NCI-H146 (cell line): ENCODE measurements around the gene KCNJ2.

Experiments
- DNase-seq: peaks from one replicate; lab custom pipeline; 2025; lab: John Stamatoyannopoulos, UW

Gene KCNJ2

DNA sequence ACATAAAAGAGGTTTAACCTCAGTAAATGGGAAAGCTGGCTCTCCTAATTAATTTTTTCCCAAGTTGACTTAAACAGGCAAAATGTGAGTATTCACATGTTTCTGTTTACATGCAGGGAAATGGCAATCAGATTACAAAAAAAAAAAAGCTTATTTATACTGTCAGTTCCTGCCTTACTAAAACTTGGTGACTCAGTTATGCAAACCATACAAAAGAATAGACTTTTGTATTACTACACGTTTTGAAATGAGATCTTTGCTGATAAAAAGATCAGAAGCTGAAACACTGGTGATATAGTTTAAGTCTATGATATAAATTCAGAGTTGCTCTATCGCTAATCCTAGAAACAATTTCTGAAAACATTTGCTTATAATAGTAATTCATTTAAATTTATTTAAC, 9.4 kb upstream of the KCNJ2 start:
- no peak for DNase-seq

DNA sequence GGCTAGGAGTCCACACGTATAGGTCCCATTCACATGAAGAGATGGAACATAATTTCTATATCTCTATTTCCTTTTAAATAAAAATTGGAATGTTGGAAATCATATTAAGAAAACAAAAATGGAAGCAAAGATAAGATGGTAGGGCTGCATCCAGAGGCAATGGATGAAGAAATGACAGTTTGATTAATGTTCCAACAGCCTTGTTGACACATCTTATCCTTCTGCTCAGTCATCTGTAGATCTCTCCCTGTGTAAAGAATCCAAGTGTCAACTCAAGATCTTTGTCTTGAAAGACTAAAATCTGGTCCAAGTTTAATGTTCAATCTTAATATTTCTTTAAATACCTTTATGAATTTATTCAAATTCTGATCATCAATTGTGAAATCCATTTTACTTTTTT, 7.8 kb upstream of the KCNJ2 start:
- no peak for DNase-seq

DNA sequence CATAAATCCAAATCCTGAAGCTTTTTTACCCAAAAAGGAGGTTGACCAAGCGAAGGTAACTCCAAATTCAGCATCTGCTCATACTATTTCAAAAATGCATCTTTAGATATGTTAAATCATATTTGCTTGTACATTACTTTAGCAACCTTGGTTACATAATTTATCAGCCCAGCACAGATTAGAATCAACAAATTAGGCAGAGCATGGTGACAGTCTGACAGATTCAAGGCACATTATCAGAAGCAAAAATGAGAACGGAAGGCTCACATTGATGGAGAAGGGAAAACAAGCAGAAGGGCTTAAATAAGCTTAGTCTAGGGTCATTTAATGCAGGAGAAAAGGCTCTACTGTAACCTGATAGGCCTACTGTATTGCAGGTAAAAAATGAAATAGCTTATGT, 3.9 kb upstream of the KCNJ2 start:
- DNase-seq, result no peak

DNA sequence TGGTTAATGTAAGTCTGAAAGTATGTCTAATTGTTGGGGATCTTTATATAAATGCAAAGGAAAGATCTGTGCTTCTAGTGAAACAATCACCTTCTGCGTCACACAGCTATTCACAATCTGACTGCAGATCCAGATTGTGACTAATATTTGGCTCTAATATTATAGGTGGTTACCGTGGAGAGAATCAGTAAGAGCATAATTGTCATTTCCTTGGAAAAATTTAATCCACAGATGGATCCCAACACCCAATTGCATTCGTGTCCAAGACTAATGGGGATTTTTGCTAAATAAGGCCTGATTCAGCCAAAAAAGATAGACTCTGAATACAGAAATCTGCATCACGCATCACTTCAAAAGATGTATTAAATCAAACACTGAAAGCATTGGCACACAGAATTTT, 2.7 kb upstream of the KCNJ2 start:
- no peak for DNase-seq

DNA sequence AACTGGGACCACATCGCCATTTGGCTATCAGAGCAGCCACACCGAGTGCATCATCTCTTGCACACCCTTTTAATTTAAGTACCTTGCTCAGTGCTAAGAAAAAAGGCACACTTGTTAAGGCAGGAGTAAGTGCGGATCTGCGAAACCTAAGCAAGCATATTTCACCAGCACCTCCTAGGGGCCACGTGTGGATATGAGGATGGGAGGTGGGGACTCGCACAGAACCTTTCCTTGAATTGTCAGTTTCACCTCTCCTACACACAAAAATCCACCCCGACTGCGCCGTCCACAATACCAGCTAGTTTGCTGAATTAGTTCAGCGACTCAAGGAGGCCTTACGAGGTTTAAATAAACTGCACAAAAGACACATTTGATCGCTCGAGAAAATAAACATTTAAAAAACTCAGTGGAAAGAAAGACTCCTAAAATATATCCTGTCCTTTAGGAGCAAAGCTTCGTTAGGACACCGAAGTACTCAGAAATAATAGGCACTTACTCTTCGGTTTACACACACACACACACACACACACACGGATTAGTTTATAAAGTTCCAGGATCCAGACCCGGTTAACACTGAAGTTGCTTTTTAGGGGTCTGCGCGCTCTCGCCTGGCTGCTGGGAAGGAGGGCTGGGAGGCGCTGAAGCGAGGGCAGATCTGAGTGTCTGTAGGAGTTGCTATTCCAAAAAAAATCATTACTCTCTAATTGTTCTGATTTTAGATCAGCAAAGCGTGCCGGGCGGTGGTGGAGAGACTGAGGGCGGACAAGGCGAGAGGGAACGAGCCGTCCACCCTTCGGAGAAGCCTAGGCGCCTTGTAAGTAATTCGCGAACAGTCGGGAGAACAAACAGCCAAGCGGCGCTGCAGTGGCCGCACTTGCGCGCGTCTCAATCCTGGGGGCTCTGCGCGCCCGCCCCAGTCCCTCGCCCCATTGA, 1.0 kb upstream of the KCNJ2 start:
- peak; percentile 30 for DNase-seq

DNA sequence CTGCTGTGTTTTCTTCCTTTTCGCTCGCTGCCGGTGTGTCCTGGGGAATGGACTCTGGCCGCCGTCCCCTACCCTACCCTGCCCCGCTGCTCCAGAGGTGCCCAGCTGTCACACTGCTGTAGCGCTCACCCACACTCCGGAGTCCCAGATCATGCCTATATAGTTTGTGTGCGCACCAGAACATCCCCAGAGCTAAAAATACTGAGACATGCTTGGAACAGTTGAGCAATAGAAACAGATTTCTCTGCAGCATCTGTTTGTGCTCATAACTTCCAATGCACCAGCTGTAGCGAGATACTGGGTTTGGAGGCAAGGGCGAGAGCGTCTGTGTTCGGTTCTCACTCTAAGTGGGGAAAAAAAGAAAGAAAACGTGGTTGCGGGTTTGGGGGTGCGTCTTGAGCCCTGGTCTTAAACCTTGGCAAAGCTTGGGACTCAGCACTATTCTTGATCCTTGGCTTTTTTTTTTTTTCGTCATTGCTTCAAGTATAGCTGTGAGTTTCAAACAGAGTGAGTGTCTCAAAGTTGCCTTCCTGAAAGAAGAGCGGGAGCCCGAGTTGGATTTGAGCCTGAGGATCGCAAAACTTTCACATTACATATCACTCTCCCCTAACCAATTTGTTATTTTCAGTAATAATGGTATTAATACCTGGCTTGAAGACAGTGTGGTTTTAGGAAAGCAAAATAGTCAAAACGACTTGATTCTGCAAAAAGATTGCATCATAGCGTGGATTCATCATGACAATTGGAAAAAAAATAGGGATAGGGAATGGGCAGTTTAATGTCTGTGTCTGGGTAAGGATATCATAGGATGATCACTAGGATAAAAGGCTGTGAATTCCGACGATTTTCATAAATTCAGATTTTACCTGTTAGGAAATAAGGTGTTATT, 621 bp downstream of the KCNJ2 start:
- DNase-seq, result no peak

DNA sequence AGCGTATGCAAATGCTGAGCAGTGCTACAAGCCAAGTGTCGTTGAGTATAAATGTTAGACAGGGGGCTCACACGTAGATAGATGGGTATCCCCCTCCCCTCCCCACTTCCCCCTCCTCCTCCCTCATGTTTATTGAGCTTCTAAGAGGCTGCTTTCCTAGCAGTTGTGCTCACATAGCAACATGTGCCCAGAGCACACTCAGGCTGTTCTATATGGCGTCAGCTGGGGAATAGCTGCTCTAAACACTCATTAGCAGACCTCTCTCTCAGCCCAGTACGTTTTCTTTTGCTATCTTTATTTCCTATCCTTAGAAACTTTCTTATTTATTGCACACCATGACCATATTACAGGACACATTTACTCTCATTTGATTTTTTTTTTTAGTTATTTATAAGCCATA, 1.8 kb downstream of the KCNJ2 start:
- no peak for DNase-seq

DNA sequence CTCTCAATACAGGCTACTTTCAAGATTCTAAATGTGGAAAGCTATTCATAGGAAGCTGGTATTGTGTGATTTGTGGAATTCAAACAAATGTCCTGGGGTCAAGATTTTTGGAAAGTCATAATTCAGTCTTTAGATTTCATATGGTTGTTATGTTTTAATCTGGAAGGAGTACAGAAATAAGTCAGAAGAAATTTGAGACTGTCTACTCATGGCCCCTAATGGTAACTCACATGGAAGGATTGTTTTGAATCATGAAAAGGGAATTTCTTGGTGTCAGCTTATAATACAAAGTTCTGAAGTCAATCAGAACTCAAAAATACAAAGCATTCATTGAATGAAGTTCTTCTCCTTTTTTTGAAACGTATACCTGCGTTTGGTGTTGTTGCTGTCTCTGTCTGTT, 3.1 kb downstream of the KCNJ2 start:
- no peak for DNase-seq

DNA sequence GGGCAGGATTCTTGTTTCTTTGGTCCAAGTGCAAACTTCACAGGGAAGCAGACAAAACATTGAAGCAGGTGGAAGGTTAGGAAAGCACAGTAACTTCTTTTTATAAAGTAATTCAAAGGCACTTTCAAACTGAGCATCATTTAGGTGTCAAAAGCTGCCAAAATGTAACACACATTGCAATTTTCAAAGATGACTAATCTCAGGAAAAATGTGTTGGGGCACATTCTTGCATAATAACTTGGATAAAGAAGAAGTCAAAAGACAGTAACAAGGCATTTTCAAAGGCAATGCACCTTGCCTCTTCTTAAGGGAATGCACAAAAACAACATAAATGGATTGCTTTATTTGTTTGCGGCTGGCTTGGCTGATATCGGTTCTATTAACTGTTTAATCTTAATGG, 3.6 kb downstream of the KCNJ2 start:
- no peak for DNase-seq

DNA sequence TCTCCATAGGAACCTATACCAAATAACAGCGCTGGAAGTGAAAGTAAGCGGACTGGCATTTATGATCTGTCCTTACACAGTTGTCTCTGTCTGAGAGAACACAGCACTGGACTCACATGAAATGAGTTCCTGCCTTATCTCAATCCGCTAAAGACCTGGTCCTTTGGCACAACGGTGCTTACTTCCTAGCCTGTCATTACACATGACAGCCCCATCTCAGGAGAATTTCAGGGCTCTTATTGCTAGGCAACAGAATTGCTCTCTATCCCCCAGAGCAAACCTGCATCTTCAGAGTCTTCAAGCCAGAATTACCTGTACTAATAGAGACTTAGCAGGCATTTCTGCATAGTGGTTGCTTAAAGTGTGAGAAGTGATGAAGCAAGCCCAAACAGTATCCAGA, 4.3 kb downstream of the KCNJ2 start:
- no peak for DNase-seq

DNA sequence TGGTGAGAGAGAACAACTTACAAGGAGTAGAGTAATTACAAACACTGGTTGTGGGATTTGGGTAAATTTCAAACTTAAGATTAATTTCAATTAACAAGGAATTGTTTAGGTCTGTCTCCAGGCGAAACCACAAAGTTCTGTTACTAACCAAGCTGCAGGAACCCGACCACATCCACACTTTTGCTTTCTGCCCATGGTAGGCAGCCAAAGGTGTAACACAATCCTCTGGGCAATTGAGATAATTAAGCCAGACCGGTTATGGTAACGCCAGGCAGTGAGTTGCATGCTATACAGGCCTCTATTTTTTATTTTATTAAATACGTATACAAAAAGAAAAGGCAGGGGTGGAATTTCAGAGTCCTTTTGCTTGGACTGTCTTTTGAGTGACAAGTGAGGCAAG, 12.0 kb downstream of the KCNJ2 start:
- DNase-seq, result no peak

DNA sequence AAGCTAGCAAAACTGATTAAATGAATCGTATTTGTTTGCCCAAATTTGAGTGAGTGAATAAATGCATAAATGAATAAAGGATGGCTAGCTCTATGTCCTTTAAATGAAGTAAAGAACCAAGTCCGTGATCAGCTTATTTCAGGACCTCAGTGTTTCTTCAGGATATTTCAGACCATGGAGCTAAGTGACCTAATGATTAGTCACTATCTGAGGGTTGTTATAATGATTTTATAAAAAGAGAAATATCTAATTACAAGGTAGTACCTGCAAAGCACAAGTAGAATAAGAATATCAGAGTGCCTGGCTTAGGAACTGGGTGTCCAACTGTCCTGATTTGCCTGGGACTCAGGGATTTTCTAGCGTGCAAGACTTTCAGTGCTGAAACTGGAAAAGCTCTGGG, 12.5 kb downstream of the KCNJ2 start:
- DNase-seq, result no peak

DNA sequence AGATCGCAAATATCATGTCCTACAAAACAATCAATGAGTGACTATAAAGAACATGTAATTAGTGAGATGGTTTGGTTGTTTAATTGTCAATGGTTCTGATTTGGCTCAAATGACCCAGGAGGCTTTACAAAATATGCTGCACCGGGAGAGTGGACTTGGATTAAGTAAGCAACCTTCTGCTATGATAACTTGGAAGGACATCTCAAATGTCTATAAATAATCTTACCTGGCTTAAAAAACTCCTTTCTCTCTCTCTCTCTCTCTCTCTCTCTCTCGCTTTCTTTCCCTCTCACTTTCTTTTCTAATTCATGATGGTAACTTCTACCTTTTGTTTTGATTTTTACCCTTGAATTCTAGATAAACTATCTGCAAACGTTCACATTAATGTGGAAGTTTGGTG, 14.2 kb downstream of the KCNJ2 start:
- DNase-seq, result no peak

DNA sequence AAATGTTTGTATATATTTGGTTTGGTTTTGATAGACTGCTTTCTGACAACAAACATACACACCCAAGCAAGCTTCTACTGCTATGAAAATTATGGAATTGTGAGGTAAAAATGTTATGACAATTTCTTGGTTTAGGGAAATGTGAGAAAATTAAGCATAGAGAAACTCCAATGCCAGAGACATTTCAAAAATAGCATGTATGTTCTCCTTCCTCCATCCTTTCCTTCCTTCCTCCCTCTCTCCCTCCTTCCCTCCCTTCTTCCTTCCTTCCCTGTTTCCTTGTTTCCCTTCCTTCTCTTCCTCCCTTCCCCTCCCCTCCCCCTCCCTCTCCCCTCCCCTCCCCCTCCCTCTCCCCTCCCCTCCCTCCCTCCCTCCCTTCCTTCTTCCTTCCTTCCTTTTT, 14.9 kb downstream of the KCNJ2 start:
- DNase-seq, result no peak

DNA sequence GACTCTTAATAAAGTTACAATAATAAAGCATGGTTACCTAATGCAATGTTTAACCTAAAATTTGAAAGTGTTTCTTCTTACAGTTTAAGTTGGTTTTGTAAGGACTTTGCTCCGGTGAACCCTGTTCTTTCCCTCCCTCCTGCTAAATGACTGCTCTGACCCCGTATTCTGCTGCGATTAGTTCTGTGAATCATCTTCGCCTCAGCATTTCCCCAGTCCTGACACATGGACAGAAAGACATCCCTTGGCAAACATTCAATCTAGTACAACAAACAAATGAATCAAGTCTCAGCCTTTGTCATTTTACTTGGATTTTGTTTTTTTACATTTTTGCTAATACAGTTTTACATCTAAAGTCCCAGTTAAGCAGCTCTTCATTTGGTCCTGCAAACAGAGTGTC, 15.4 kb downstream of the KCNJ2 start:
- no peak for DNase-seq

DNA sequence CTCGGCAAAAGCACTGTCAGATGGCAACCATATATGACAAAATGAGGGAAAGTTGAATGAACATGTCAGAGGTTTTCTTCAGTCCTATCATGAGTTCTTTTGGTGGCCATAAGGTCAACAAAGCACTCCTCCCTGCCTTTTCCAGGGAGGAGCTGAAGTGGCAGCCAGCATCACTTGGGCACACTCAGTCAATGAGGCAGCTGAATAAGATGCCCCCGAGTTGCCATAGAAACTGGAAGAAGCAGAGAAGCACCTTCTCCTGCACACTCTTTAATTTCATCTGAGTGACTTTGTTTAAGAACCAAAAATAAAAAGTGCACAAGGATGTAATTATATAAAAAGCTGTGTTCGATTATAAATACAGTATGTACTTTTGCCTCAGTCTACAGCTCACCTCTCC, 16.0 kb downstream of the KCNJ2 start:
- DNase-seq, result no peak

DNA sequence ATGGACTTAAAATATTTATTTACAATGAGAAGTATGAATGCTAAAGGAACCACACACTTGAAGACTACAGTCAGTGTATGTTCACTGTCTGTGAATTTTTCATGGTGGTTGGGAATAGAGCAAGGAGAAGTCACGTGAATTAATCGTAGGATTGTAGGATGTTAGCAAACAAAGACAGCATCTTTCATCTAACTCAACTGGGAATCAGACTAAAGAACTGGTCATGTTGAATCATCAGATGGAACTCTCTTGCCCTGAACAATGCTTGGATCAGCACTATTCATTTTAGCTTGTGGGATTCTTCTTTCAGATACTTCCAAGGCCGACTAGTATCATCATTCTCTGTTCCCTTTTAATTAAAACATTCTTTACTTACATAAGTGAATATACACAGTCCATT, 18.1 kb downstream of the KCNJ2 start:
- no peak for DNase-seq

DNA sequence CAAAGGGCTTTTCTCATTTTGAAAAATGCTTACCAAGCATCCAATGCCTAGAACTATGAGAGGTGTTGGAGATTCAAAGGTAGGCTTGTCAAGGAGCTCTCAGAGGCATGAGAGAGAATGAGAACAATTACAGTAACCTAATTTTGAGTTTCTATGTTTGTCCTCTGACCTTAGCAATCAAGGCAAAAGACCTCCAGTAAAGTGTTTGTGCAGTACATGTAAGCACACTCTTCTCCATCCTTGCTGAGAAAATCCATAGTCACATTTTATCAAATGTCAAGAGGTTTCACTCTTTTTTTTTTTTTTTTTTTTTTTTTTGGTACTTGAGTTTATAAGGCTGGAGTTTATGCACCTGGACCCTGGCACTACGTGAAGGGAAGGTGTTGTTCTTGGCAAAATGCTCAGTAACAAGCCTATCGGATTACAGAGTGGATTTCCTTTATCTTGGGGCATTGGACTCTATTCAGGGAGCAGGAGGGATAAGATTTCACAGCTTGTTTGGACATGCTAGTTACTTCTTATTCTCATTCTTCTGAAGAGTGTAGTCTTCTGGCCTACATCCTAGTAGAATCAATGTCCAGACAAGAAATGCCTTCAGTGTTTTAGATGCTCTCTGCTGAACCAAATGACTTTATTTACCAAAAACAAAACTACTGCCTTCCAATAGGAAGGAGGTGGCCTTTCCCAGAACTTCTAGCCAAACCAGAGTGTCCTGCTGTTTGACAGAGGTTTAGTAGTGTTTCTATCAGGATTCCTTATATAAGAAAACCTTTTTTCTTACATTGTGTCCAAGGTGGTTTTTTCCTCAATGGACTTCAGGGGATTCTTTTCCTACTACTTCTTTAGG, 21.9 kb downstream of the KCNJ2 start:
- no peak for DNase-seq

DNA sequence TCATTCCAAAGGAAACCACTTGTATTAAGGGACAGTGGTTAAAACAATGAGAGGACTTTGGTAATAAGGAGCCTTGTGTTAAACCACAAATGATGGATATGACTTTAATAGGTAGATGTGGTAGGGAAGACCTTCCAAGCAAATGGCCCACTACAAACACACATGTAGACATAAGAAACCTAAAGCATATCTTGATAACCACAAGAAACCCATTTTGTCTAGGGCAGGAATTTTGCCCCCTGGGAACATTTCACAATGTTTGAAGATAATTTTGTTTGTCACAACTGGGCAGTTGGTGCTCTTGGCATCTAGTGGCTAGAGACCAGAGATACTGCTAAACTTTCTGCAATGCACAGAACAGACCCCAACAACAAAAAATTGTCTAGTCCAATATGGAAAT, 25.8 kb downstream of the KCNJ2 start:
- no peak for DNase-seq

DNA sequence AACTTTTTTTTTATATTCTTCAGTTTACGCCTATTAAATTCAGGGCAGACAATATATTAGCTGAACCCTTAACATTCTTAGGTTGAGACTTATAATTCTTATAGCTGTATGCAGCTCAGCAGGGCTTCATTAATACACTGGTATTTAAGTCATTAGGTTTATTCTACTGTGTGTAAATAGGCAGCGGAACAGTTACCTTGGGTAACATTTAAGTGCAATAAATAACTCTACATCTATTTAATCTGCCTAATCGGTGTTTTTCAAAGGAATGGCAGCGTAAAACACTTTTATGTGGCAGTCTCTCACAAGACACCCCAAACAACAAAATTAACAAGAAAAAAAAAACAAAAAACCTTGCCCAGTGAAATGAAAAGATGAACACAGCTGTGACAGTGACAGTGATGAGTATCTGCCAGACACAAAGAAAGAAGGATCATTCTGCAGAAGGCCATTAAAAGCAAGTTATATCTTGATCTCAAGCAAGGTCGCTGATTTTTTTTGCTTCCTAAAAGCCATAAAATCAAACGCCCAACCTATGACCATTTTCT, 32.6 kb downstream of the KCNJ2 start:
- DNase-seq, result no peak

DNA sequence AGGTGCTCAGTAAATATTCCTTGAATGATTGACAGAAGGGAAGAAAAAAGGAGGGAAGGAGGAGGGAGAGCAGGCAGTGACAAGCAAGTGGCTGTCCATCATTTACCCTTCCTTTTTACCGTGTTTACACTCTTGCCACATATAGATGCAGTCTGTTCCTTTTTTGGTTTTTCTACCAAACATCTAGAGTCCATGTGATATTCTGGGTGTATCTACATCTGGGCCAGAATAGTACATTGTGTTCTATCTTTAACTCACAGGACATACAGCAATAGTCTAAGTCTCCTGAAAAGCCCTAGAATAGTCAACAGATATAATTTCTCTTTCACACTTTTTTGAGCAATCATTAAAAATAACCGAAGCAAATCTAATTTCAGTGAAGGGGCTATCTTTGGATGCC, 33.5 kb downstream of the KCNJ2 start:
- no peak for DNase-seq

DNA sequence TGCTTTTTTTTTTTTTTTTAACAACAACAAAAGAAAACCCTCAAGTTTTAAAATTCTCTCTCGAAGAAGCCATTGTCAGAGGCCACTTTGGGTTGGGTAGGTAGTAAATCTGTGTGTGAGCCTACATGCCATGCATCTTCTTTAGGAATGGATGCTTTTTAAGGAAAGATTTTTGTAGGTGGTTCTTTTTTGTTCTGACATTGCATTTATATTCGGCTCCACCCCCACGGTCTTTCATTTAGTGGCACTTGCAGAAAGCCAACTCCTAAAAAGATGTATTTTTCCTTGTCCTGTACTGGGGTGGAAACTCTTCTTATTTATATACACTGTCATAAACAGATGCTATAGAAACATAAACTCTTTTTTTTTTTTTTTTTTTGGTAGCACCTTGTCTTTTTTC, 35.1 kb downstream of the KCNJ2 start:
- no peak for DNase-seq
